ENCODE data around the gene CD63. TPM values are rescaled to one million over a fixed set of nuclear protein-coding genes. Genes with fewer than 3 reads are reported as not detected.

Gene CD63
- total RNA-seq, 1 experiment from 2014 or later = 367 TPM

- POLR2A ChIA-PET (ENCODE audit: low non-redundant PET) = no interaction called here
- H3K4me3 ChIP-seq (ENCODE audit: low read depth, low read length, poor library complexity, severe bottlenecking) = no peak overlapping the region
- H3K4me1 ChIP-seq (ENCODE audit: insufficient read depth, low read length, poor library complexity, severe bottlenecking) = no peaks in the 10 kb centered on the region
- H3K27ac ChIP-seq (ENCODE audit: low read depth, low read length, poor library complexity, severe bottlenecking) = no peak overlapping the region
- CTCF ChIA-PET = no interaction called here
- no peaks in the 10 kb centered on the region for H3K9me3 ChIP-seq (ENCODE audit: low read depth, low read length, poor library complexity, severe bottlenecking)
- no TSS peak for BruUV-seq (replicated peaks)
- TF ChIP-seq EZH2 (IDR thresholded peaks at IDR 0.05; ENCODE audit: borderline replicate concordance, low read depth, low read length, poor library complexity, severe bottlenecking) (no peak), CTCF (conservative IDR thresholded peaks at IDR 0.05; ENCODE audit: low read depth, low read length) (no peak)
- H3K36me3 ChIP-seq (ENCODE audit: insufficient read depth, low read length, poor library complexity, severe bottlenecking) = no peaks in the 10 kb centered on the region
- intact Hi-C loops (cut with micrococcal nuclease; ENCODE audit: unreplicated experiment) = no loop called here
- no peaks in the 10 kb centered on the region for H3K27me3 ChIP-seq (replicated peaks; ENCODE audit: insufficient read depth, low read depth, low read length, poor library complexity)
- no peak for DNase-seq (ENCODE audit: low spot score)
These were observed 35.3 kb downstream of the CD63 start for GRCh38 chr12:55693323-55694187.

- H3K4me3 ChIP-seq (ENCODE audit: low read depth, low read length, poor library complexity, severe bottlenecking) = no peak overlapping the region
- H3K9me3 ChIP-seq (ENCODE audit: low read depth, low read length, poor library complexity, severe bottlenecking) = no peaks in the 10 kb centered on the region
- no peaks in the 10 kb centered on the region for H3K4me1 ChIP-seq (ENCODE audit: insufficient read depth, low read length, poor library complexity, severe bottlenecking)
- intact Hi-C loops (cut with micrococcal nuclease; ENCODE audit: unreplicated experiment) = no loop called here
- no TSS peak for BruUV-seq (replicated peaks)
- CTCF ChIA-PET = no interaction called here
- no peak overlapping the region for H3K27ac ChIP-seq (ENCODE audit: low read depth, low read length, poor library complexity, severe bottlenecking)
- no peak for TF ChIP-seq EZH2 (IDR thresholded peaks at IDR 0.05; ENCODE audit: borderline replicate concordance, low read depth, low read length, poor library complexity, severe bottlenecking)
- TF ChIP-seq CTCF (conservative IDR thresholded peaks at IDR 0.05; ENCODE audit: low read depth, low read length) = no peak
- POLR2A ChIA-PET (ENCODE audit: low non-redundant PET) = no interaction called here
- DNase-seq (ENCODE audit: low spot score) = no peak
- H3K27me3 ChIP-seq (replicated peaks; ENCODE audit: insufficient read depth, low read depth, low read length, poor library complexity) = no peaks in the 10 kb centered on the region
- no peaks in the 10 kb centered on the region for H3K36me3 ChIP-seq (ENCODE audit: insufficient read depth, low read length, poor library complexity, severe bottlenecking)
These were observed 36.0 kb downstream of the CD63 start for GRCh38 chr12:55692631-55693322.

GRCh38 chr12:55688716-55689655 lies 39.8 kb downstream of the CD63 start:
- no peaks in the 10 kb centered on the region for H3K4me1 ChIP-seq (ENCODE audit: insufficient read depth, low read length, poor library complexity, severe bottlenecking)
- no peak overlapping the region for H3K4me3 ChIP-seq (ENCODE audit: low read depth, low read length, poor library complexity, severe bottlenecking)
- no peak for DNase-seq (ENCODE audit: low spot score)
- TF ChIP-seq CTCF (conservative IDR thresholded peaks at IDR 0.05; ENCODE audit: low read depth, low read length) = no peak
- TF ChIP-seq EZH2 (IDR thresholded peaks at IDR 0.05; ENCODE audit: borderline replicate concordance, low read depth, low read length, poor library complexity, severe bottlenecking) = no peak
- no peak overlapping the region for H3K27ac ChIP-seq (ENCODE audit: low read depth, low read length, poor library complexity, severe bottlenecking)
- H3K9me3 ChIP-seq (ENCODE audit: low read depth, low read length, poor library complexity, severe bottlenecking) = no peaks in the 10 kb centered on the region
- H3K36me3 ChIP-seq (ENCODE audit: insufficient read depth, low read length, poor library complexity, severe bottlenecking) = no peaks in the 10 kb centered on the region
- intact Hi-C loops (cut with micrococcal nuclease; ENCODE audit: unreplicated experiment) = no loop called here
- POLR2A ChIA-PET (ENCODE audit: low non-redundant PET) = no interaction called here
- no peaks in the 10 kb centered on the region for H3K27me3 ChIP-seq (replicated peaks; ENCODE audit: insufficient read depth, low read depth, low read length, poor library complexity)
- CTCF ChIA-PET = no interaction called here
- BruUV-seq (replicated peaks) = no TSS peak
